Natural killer cell (primary cell): Measurements from ENCODE around the gene IL1F10. TPM values are rescaled to one million over a fixed set of nuclear protein-coding genes. Genes with fewer than 3 reads are reported as not detected.

Source experiments
- ATAC-seq, 3 donors: fragments of 150-1000 bp in 2 of 3; fragments of 200-7000 bp in 1 of 3; cut with Tn5 transposase; 1 replicate in 1 of 3; 2 replicates in 2 of 3; pipeline ENCODE4 v1.10.0; 2021; ENCODE audit warnings: mild to moderate bottlenecking in 2 of 3, moderate library complexity in 2 of 3
- DNase-seq, 2 donors: peaks; one replicate each; pipeline versions ENCODE4 v3.0.0 to v3.0.0-alpha.2; 2013 to 2021; ENCODE audit warnings: mixed read lengths in 1 of 2
- H3K27ac ChIP-seq: one replicate; pipeline ENCODE4 v1.5.1; 2013; ENCODE audit warnings: mild to moderate bottlenecking, low read length
- H3K27me3 ChIP-seq: one replicate; pipeline ENCODE4 v1.6.1; 2013; ENCODE audit warnings: low read length; ENCODE audit not compliant: control insufficient read depth, insufficient read depth
- H3K36me3 ChIP-seq: one replicate; pipeline ENCODE4 v1.6.1; 2013; ENCODE audit warnings: low read length; ENCODE audit not compliant: control insufficient read depth, insufficient read depth
- H3K4me1 ChIP-seq: one replicate; pipeline ENCODE4 v1.6.1; 2013; ENCODE audit warnings: low read length; ENCODE audit not compliant: control insufficient read depth, insufficient read depth
- H3K4me3 ChIP-seq: one replicate; pipeline ENCODE4 v1.5.1; 2013; ENCODE audit warnings: low read length
- H3K9me3 ChIP-seq: one replicate; pipeline ENCODE4 v1.6.1; 2013; ENCODE audit warnings: low read length; ENCODE audit not compliant: control insufficient read depth, insufficient read depth
- H3K27ac Mint-ChIP-seq, 2 donors: one replicate each; pipeline ENCODE4 v1.8.0; 2022; ENCODE audit warnings: mild to moderate bottlenecking in 2 of 2, mixed read lengths in 2 of 2, moderate library complexity in 1 of 2
- H3K27me3 Mint-ChIP-seq, 2 donors: one replicate each; pipeline ENCODE4 v1.8.0; 2022; ENCODE audit warnings: low read depth in 2 of 2, mixed read lengths in 2 of 2
- H3K36me3 Mint-ChIP-seq: one replicate; pipeline ENCODE4 v1.8.0; 2022; ENCODE audit warnings: mixed read lengths
- H3K4me1 Mint-ChIP-seq, 2 donors: one replicate each; pipeline ENCODE4 v1.8.0; 2022; ENCODE audit warnings: mixed read lengths in 2 of 2
- H3K4me3 Mint-ChIP-seq: one replicate; pipeline ENCODE4 v1.8.0; 2022; ENCODE audit warnings: mild to moderate bottlenecking, moderate library complexity, mixed read lengths
- H3K9me3 Mint-ChIP-seq, 2 donors: one replicate each; pipeline ENCODE4 v1.8.0; 2022; ENCODE audit warnings: mixed read lengths in 2 of 2
- WGBS: methylation state at CpG from one replicate; pipeline ENCODE4 v1.1.7; 2013; ENCODE audit warnings: missing lambda C conversion rate; ENCODE audit not compliant: insufficient coverage; 5-methylcytosine and 5-hydroxymethylcytosine counted together
- intact Hi-C: fragments of 100-400 bp; cut with micrococcal nuclease; formaldehyde crosslinking; loops from one replicate; pipeline ENCODE4 v1.14.2; 2022
- total RNA-seq, 4 donors: library from RNA; stranded (reverse); fragments of 120-200 nt in 1 of 4; gene quantifications; one replicate each; pipeline versions ENCODE4 v1.2.3 to v1.2.4, GENCODE V29; 2013 to 2022
- TF ChIP-seq, protein P1 (sequence below): fragments of 200-600 bp; IDR thresholded peaks from one replicate; pipeline ENCODE4 v1.8.0; 2022; ENCODE audit warnings: antibody characterized with exemption

The IL1F10 gene
- total RNA-seq, 3 donors from 2014 or later (not counting 1 experiment from before 2014, with no cell fraction given) = not detected

DNA sequence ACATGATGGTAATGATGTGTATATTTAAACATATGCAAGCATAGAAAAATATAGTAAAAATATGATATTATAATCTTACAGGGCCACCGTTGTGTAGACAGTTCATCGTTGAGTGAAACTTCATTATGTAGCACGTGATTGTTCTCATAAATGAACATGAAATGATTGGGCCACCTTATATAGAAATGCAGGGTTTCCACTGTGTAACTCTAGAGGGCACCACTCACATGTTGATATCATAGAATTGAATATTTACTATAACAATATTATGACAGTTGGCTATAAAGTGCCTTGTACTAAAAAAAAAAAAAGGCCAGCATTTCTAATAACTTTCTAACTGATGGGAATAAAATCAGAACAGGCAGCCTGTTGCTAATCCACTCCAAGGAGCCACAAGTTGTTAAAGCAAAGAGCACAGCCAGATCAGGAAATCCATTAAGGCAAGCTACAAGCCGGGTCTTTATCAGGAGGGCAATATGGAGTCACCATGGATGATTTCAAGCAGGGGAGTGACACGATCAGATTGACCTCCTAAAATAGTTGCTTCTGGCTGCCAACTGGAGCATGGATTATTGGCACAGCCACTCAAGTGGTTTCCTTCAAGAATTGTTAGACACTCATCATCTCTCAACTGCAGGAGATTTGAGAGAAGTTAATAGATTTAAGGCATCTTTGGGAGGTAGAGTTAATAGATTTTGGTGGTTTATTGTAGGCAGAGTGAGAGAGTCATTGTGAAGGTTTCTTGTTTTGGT is 16.7 kb downstream of the IL1F10 start:
- Histone ChIP-seq H3K27ac (no peak overlapping the region), H3K4me3 (no peak overlapping the region), H3K4me1 (no peaks in the 10 kb centered on the region), H3K27me3 (no peaks in the 10 kb centered on the region), H3K9me3 (no peaks in the 10 kb centered on the region), H3K36me3 (no peaks in the 10 kb centered on the region)
- DNase-seq (peak in 1 of 2 donors; percentile 41), ATAC-seq (peak; percentile 31 to 59 (median 57))
- H3K27me3 Mint-ChIP-seq = peaks cover 0 to 6% of the 10 kb centered on the region in 2 donors
- intact Hi-C loops = no loop called here
- H3K27ac Mint-ChIP-seq = no peak overlapping the region
- no peaks in the 10 kb centered on the region for H3K9me3 Mint-ChIP-seq
- H3K36me3 Mint-ChIP-seq = no peaks in the 10 kb centered on the region
- TF ChIP-seq, protein P1, sequence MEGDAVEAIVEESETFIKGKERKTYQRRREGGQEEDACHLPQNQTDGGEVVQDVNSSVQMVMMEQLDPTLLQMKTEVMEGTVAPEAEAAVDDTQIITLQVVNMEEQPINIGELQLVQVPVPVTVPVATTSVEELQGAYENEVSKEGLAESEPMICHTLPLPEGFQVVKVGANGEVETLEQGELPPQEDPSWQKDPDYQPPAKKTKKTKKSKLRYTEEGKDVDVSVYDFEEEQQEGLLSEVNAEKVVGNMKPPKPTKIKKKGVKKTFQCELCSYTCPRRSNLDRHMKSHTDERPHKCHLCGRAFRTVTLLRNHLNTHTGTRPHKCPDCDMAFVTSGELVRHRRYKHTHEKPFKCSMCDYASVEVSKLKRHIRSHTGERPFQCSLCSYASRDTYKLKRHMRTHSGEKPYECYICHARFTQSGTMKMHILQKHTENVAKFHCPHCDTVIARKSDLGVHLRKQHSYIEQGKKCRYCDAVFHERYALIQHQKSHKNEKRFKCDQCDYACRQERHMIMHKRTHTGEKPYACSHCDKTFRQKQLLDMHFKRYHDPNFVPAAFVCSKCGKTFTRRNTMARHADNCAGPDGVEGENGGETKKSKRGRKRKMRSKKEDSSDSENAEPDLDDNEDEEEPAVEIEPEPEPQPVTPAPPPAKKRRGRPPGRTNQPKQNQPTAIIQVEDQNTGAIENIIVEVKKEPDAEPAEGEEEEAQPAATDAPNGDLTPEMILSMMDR = peak; percentile 29
- H3K4me3 Mint-ChIP-seq = no peak overlapping the region
- H3K4me1 Mint-ChIP-seq = no peaks in the 10 kb centered on the region
- WGBS = 68% methylated on average over 2 of the region's 5 CpGs

DNA sequence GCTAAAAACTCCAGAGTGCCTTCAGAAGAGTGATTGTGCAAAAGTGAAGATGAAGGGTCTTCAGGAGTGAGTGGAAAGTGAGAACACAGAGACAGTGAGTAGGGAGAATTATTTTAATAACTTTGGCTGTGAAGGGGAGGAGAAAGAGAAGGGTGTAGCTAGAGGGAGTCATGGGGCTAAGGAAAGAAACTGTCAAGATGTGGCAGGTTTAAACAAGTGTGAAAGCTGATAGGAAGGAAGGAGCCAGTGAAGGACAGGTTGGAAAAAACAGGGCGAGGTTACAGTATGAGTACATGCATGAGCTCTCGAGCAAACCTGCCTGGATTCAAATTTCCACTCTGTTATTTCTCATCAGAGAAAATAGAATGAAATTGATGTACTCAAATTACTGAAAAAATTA is 17.8 kb downstream of the IL1F10 start:
- DNase-seq (no peak), ATAC-seq (no peak)
- H3K4me3 ChIP-seq = no peak overlapping the region
- peaks cover 6% of the 10 kb centered on the region for H3K4me1 ChIP-seq
- Mint-ChIP-seq H3K36me3 (no peaks in the 10 kb centered on the region), H3K4me1 (no peaks in the 10 kb centered on the region), H3K4me3 (no peak overlapping the region), H3K27me3 (peaks cover 0 to 6% of the 10 kb centered on the region in 2 donors), H3K9me3 (no peaks in the 10 kb centered on the region), H3K27ac (no peak overlapping the region)
- no peaks in the 10 kb centered on the region for H3K36me3 ChIP-seq
- 83% methylated on average over 2 of the region's 2 CpGs for WGBS
- H3K9me3 ChIP-seq = no peaks in the 10 kb centered on the region
- TF ChIP-seq, protein P1 = no peak
- H3K27me3 ChIP-seq = no peaks in the 10 kb centered on the region
- intact Hi-C loops = no loop called here
- H3K27ac ChIP-seq = no peak overlapping the region

DNA sequence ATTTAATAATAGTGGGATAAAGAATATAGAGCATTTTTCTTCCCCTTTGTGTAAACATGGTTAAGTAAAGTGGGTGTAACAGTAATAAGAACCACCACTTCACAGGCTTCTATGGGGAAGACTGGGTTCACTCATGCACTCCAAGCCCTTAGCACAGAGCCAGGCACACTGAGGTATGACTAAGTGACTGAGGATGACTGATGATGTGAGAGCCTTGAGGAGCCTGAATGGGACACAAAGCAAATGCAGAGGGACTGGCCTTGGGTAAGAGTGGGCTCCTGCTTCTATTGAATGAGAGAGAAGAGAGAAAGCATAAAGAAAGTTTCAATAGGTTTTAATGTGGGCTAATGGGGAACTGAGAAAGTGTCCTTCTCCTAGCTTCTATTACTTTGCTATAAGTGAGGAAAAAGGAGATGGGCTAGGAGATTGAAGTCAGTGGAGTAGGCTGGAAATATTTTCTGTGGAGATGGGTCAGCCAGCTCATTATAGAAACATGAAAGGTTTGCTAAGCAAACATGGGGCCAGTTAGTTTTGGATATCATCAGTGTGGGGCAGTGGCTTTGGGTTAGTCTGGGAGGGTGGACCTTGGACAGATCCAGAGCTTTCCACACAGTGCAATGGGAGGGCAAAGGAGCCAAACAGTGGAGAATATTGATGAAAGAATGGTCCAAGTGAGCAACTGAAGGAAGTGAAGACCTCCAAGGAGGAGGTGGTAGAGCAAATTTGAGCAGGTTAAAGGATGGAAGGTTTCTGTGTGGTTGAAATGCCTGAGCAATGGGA is 20.6 kb downstream of the IL1F10 start:
- peaks cover 0 to 6% of the 10 kb centered on the region in 2 donors for H3K27me3 Mint-ChIP-seq
- Histone ChIP-seq H3K4me1 (peaks cover 6% of the 10 kb centered on the region), H3K27me3 (no peaks in the 10 kb centered on the region), H3K4me3 (no peak overlapping the region), H3K36me3 (no peaks in the 10 kb centered on the region), H3K27ac (no peak overlapping the region), H3K9me3 (no peaks in the 10 kb centered on the region)
- no peaks in the 10 kb centered on the region for H3K9me3 Mint-ChIP-seq
- ATAC-seq (no peak), DNase-seq (no peak)
- H3K36me3 Mint-ChIP-seq = no peaks in the 10 kb centered on the region
- H3K4me1 Mint-ChIP-seq = no peaks in the 10 kb centered on the region
- H3K4me3 Mint-ChIP-seq = no peak overlapping the region
- no peak overlapping the region for H3K27ac Mint-ChIP-seq
- TF ChIP-seq, protein P1 = no peak
- intact Hi-C loops = no loop called here
